Caki2 (cell line): ENCODE results near the gene ANKRD44. TPM values are rescaled to one million over a fixed set of nuclear protein-coding genes. Genes with fewer than 3 reads are reported as not detected.
"Not testable (repeated sequence)": the region's sequence is repeated elsewhere in the genome, so short reads cannot be mapped to it uniquely, and the experiment has no call there.

Source experiments
- DNase-seq: peaks from one replicate; pipeline ENCODE4 v3.0.0-alpha.2; 2015; ENCODE audit warnings: low read depth
- in situ Hi-C: cut with HindIII; loops from 2 replicates; pipeline ENCODE4 v1.10.0; 2016; ENCODE audit warnings: low sequenced_read_pairs, low pct_unique_long_range_greater_than_20kb, mixed read lengths
- total RNA-seq: library from RNA; depleted of rRNA; stranded (reverse); fragments of >200 nt; shearing (Covaris generic); gene quantifications from 2 replicates; pipeline ENCODE4 v1.2.3, GENCODE V29; 2014; ENCODE audit warnings: low replicate concordance

ANKRD44 gene
- total RNA-seq, 1 experiment from 2014 or later = 26.1 TPM

- no peak for DNase-seq
- in situ Hi-C loops = no loop called here
Observed at GRCh38 chr2:197249381-197250083, 61.0 kb downstream of the ANKRD44 start.

- in situ Hi-C loops = no loop called here
- no peak for DNase-seq
Observed at GRCh38 chr2:197248623-197249022, 62.0 kb downstream of the ANKRD44 start.

GRCh38 chr2:197248001-197248401, 62.6 kb downstream of the ANKRD44 start:
- DNase-seq = no peak
- in situ Hi-C loops = no loop called here

GRCh38 chr2:197247083-197247482, 63.5 kb downstream of the ANKRD44 start:
- peak; percentile 55 for DNase-seq
- in situ Hi-C loops = no loop called here

- DNase-seq = no peak
- in situ Hi-C loops = no loop called here
Observed at GRCh38 chr2:197245829-197246804, 64.5 kb downstream of the ANKRD44 start.

GRCh38 chr2:197244349-197244748, 66.2 kb downstream of the ANKRD44 start:
- DNase-seq = no peak
- in situ Hi-C loops = no loop called here

- DNase-seq = no peak
- in situ Hi-C loops = no loop called here
Observed at GRCh38 chr2:197242719-197243118, 67.9 kb downstream of the ANKRD44 start.

- DNase-seq = no peak
- in situ Hi-C loops = no loop called here
Observed at GRCh38 chr2:197241596-197241995, 69.0 kb downstream of the ANKRD44 start.

GRCh38 chr2:197241153-197241552, 69.4 kb downstream of the ANKRD44 start:
- no peak for DNase-seq
- in situ Hi-C loops = no loop called here

GRCh38 chr2:197240421-197241041, 70.0 kb downstream of the ANKRD44 start:
- in situ Hi-C loops = no loop called here
- no peak for DNase-seq

GRCh38 chr2:197240018-197240417, 70.6 kb downstream of the ANKRD44 start:
- in situ Hi-C loops, DNase-seq: not testable (repeated sequence)

GRCh38 chr2:197239434-197239833, 71.1 kb downstream of the ANKRD44 start:
- DNase-seq = no peak
- in situ Hi-C loops = no loop called here

- in situ Hi-C loops = no loop called here
- no peak for DNase-seq
Observed at GRCh38 chr2:197238043-197238365, 72.6 kb downstream of the ANKRD44 start.

GRCh38 chr2:197237291-197238042, 73.1 kb downstream of the ANKRD44 start:
- in situ Hi-C loops = no loop called here
- DNase-seq = no peak

GRCh38 chr2:197236816-197237215, 73.8 kb downstream of the ANKRD44 start:
- no peak for DNase-seq
- in situ Hi-C loops = no loop called here

- in situ Hi-C loops = no loop called here
- DNase-seq = no peak
Observed at GRCh38 chr2:197236159-197236558, 74.4 kb downstream of the ANKRD44 start.

- DNase-seq = no peak
- in situ Hi-C loops = no loop called here
Observed at GRCh38 chr2:197235711-197236110, 74.9 kb downstream of the ANKRD44 start.

GRCh38 chr2:197234671-197235191, 75.8 kb downstream of the ANKRD44 start:
- no peak for DNase-seq
- in situ Hi-C loops = no loop called here
